ENCODE measurements around the gene VPREB3.

Gene VPREB3

GRCh38 chr22:23793326-23793725 lies 39.1 kb upstream of the VPREB3 start:
- H3K27ac ChIP-seq: no peak overlapping the region
- TF ChIP-seq, protein P1, sequence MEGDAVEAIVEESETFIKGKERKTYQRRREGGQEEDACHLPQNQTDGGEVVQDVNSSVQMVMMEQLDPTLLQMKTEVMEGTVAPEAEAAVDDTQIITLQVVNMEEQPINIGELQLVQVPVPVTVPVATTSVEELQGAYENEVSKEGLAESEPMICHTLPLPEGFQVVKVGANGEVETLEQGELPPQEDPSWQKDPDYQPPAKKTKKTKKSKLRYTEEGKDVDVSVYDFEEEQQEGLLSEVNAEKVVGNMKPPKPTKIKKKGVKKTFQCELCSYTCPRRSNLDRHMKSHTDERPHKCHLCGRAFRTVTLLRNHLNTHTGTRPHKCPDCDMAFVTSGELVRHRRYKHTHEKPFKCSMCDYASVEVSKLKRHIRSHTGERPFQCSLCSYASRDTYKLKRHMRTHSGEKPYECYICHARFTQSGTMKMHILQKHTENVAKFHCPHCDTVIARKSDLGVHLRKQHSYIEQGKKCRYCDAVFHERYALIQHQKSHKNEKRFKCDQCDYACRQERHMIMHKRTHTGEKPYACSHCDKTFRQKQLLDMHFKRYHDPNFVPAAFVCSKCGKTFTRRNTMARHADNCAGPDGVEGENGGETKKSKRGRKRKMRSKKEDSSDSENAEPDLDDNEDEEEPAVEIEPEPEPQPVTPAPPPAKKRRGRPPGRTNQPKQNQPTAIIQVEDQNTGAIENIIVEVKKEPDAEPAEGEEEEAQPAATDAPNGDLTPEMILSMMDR (conservative IDR thresholded peaks at IDR 0.05): no peak

DNA sequence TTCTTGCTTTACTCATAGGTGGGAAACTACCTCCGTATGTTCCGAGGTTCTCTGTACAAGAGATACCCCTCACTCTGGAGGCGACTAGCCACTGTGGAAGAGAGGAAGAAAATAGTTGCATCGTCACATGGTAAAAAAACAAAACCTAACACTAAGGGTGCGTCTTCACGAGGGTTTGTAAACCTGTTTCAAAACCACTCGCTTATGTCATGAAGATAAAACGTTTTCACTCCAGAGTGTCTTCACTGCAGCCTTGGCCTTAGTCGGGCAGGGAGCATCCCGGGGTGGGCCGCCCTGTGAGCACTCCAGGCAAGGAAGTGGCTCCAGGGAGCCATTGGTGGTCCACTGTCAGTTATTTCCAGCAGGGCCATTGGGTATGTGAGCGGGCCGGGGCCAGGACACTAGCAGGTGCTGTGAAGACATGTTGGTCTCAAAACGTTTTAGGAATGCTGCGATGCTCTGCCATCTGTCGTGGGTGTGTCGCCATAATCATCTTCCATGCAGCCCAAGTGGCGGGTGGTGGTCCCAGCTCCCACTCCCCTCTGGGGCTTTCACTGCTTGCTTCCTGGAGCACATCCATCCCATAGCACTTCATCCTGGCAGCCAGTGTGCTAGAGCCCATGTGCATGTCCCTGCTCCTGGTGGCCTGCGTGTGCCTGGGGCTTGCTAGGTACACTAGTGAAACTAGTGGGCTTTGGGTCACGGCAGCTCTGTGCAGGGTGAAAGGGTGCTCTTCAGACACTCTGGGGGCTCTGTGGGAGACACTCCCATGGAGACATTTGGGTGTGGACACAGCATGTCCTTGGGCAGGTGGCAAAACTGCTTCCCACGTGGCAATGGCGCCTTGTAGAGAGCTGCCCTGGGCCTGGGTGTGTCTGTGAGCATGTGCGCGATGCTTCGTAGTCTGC lies 37.8 kb upstream of the VPREB3 start:
- TF ChIP-seq ZFX (IDR thresholded peaks at IDR 0.05): no peak
- TF ChIP-seq, protein P1 (conservative IDR thresholded peaks at IDR 0.05): no peak
- no peak overlapping the region for H3K27ac ChIP-seq

DNA sequence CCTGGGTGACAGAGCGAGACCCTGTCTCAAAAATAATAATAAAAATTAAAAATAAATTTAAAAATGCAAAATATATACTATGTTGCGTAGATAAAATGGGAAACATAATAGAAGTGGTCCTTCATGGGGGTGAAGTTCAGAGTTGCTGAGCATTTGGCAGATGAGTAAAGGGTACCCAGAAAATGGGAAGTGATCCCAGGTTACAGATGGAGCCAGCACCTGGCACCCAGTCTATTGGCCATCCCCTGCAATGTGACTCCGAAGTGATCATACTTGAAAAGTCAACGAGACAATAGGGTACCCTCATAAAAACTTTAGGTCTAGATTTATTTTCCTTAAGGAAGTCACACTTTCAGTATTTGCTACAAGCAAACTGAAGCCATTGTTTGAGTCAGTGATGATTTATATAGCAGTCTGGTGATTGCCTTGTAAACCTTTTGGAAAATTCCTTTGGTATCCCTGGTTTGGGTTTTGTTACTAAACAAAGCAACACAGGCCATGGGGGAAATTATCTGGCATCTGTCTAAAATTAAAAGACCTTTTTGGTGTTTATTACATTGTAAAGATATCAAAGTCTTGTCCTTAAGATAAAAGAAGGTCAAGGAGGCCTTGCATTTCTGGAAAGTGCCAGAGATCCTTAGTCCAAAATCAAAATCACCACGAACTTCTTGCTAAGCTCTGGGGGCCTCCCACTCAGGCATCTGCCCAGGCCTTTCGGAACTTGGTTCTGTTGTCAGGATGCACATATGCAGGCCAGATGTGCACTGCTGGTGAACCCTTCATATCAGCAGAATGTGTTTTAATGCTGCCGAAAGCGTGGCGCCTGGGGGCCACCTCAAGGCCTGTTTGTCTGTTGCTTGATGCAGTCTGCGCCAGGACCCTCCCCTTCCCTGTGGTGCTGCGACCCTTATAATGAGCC lies 36.9 kb upstream of the VPREB3 start:
- no peak overlapping the region for H3K27ac ChIP-seq

GRCh38 chr22:23789638-23790037 lies 35.4 kb upstream of the VPREB3 start:
- no peak overlapping the region for H3K27ac ChIP-seq
- no peak for TF ChIP-seq ZFX (IDR thresholded peaks at IDR 0.05)
- TF ChIP-seq, protein P1 (conservative IDR thresholded peaks at IDR 0.05): no peak

More for the DNA sequence above, 36.9 kb upstream of the VPREB3 start:
- TF ChIP-seq, protein P1 (conservative IDR thresholded peaks at IDR 0.05): no peak

DNA sequence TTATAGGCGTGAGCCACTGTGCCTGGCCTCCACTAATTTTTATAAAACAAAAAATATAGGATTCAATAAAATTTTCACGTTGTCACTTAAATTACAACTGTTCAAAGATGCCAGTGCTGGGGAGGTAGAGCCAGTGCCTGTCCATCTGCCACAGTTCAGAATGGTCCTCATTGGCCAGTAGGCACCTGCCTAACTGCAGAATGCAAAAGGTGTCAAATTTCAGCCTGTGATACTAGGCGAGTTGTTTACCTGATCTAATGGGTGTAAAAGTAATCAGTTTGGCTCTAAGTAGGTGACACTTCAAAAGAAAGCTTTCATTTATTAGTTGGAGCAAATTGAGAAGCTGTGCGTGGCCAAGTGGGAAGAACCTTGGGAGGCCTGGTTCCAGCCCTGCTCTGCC lies 34.9 kb upstream of the VPREB3 start:
- H3K27ac ChIP-seq: no peak overlapping the region
- no peak for TF ChIP-seq ZFX (IDR thresholded peaks at IDR 0.05)
- TF ChIP-seq, protein P1 (conservative IDR thresholded peaks at IDR 0.05): no peak

GRCh38 chr22:23787910-23788309 lies 33.7 kb upstream of the VPREB3 start:
- peak overlapping the region; percentile 87 for H3K27ac ChIP-seq
- TF ChIP-seq, protein P1 (conservative IDR thresholded peaks at IDR 0.05): no peak
- no peak for TF ChIP-seq ZFX (IDR thresholded peaks at IDR 0.05)

DNA sequence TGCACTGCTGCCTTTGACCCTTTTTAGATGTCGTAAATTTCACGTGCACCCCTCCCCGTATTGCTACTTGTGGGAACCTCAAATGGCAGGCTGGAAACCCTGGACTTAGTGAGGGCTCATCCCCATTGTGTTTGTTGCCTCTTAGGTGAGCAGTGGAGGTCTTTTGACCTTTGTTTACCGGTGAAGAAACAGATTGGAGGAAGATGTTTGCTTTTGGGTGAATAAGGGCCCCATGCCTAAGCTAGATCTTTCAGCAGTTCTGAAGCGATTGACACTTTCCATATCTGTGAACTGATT lies 33.3 kb upstream of the VPREB3 start:
- no peak for TF ChIP-seq ZFX (IDR thresholded peaks at IDR 0.05)
- TF ChIP-seq, protein P1 (conservative IDR thresholded peaks at IDR 0.05): no peak
- peak overlapping the region; percentile 87 for H3K27ac ChIP-seq
